Uterus (tissue), 4 donors: ENCODE results near the gene PER3. TPM values are rescaled to one million over a fixed set of nuclear protein-coding genes. Genes with fewer than 3 reads are reported as not detected.

ENCODE experiments used
- DNase-seq, 2 donors: peaks; one replicate each; pipeline ENCODE4 v3.0.0-alpha.2; 2019 to 2020
- H3K27ac ChIP-seq, 2 donors: fragments of 200-600 bp; sonication (generic); 1 replicate in 1 of 2; 2 replicates in 1 of 2; pipeline ENCODE4 v1.5.1; 2016 to 2018
- H3K27me3 ChIP-seq, 2 donors: fragments of 200-600 bp; sonication (generic); one replicate each; pipeline ENCODE4 v1.5.1; 2018 to 2019; ENCODE audit warnings: control low read depth in 1 of 2
- H3K36me3 ChIP-seq, 2 donors: fragments of 200-600 bp; sonication (generic); one replicate each; pipeline ENCODE4 v1.5.1; 2019; ENCODE audit warnings: control low read depth in 1 of 2
- H3K4me1 ChIP-seq, 2 donors: fragments of 200-600 bp; sonication (generic); one replicate each; pipeline ENCODE4 v1.5.1; 2018 to 2019; ENCODE audit warnings: control low read depth in 1 of 2
- H3K4me3 ChIP-seq, 2 donors: fragments of 200-600 bp; sonication (generic); 1 replicate in 1 of 2; 2 replicates in 1 of 2; pipeline ENCODE4 v1.5.1; 2018 to 2019; ENCODE audit warnings: mild to moderate bottlenecking in 1 of 2
- H3K9me3 ChIP-seq, 2 donors: fragments of 200-600 bp; sonication (generic); one replicate each; pipeline ENCODE4 v1.5.1; 2019; ENCODE audit warnings: control low read depth in 1 of 2
- POLR2A ChIP-seq, 2 donors: fragments of 450-650 bp; IDR thresholded peaks; one replicate each; pipeline ENCODE4 v1.6.1; 2016; ENCODE audit warnings: antibody characterized with exemption in 2 of 2, mild to moderate bottlenecking in 1 of 2, moderate library complexity in 1 of 2
- intact Hi-C: fragments of 100-400 bp; cut with DNase I; formaldehyde crosslinking; loops from one replicate; pipeline ENCODE4 v1.15.1; 2023; ENCODE audit warnings: low total_unique reads
- total RNA-seq, 4 donors: library from RNA; depleted of rRNA in 3 of 4; stranded (reverse); fragments of >200 nt in 3 of 4; gene quantifications; one replicate each; pipeline versions ENCODE4 v1.1.0 to v1.2.4, GENCODE V29; 2014 to 2023
- TF ChIP-seq, protein P1 (sequence below), 4 experiments: fragments of 200-600 bp in 2 of 4; fragments of 450-650 bp in 2 of 4; sonication (generic) in 2 of 4; IDR thresholded peaks; one replicate each; pipeline ENCODE4 v1.5.1; 2016 to 2019; ENCODE audit warnings: antibody characterized with exemption in 4 of 4, mild to moderate bottlenecking in 2 of 4, moderate library complexity in 1 of 4
- donor health status: DM: yes; HTN: yes; CAD: no.

Gene PER3
- total RNA-seq, 4 donors from 2014 or later = 6.9 to 69.0 (median 20.7) TPM

- Histone ChIP-seq H3K27me3 (no peaks in the 10 kb centered on the region), H3K4me1 (no peaks in the 10 kb centered on the region), H3K36me3 (no peaks in the 10 kb centered on the region), H3K27ac (no peak overlapping the region), H3K9me3 (no peaks in the 10 kb centered on the region), H3K4me3 (no peak overlapping the region)
- TF ChIP-seq POLR2A (IDR thresholded peaks at IDR 0.05) = no peak
- TF ChIP-seq, protein P1, sequence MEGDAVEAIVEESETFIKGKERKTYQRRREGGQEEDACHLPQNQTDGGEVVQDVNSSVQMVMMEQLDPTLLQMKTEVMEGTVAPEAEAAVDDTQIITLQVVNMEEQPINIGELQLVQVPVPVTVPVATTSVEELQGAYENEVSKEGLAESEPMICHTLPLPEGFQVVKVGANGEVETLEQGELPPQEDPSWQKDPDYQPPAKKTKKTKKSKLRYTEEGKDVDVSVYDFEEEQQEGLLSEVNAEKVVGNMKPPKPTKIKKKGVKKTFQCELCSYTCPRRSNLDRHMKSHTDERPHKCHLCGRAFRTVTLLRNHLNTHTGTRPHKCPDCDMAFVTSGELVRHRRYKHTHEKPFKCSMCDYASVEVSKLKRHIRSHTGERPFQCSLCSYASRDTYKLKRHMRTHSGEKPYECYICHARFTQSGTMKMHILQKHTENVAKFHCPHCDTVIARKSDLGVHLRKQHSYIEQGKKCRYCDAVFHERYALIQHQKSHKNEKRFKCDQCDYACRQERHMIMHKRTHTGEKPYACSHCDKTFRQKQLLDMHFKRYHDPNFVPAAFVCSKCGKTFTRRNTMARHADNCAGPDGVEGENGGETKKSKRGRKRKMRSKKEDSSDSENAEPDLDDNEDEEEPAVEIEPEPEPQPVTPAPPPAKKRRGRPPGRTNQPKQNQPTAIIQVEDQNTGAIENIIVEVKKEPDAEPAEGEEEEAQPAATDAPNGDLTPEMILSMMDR (IDR thresholded peaks at IDR 0.05) = no peak
- DNase-seq = no peak
- intact Hi-C loops = no loop called here
Observed at GRCh38 chr1:7859406-7859805, 75.3 kb downstream of the PER3 start.

DNA sequence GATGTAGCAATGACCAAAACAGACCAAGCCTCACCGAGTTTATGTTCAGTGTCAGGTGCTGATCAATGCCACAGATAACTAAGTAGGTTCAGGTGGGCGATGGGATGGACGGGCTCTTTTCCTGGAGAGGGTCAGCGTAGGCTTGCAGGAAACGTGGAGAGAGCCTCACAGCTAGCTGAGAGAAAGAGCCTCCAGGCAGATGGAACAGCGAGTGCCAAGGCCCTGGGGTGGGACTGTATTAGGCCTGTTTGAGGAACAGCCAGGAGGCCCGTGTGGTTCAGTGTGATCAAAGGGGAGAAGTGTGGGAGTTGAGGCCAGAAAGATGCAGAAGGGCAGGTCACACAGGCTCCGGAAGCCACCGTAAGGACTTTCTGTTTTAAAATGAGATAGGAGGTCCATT, 76.0 kb downstream of the PER3 start:
- Histone ChIP-seq H3K4me3 (no peak overlapping the region), H3K27me3 (no peaks in the 10 kb centered on the region), H3K9me3 (no peaks in the 10 kb centered on the region), H3K4me1 (no peaks in the 10 kb centered on the region), H3K27ac (no peak overlapping the region), H3K36me3 (no peaks in the 10 kb centered on the region)
- DNase-seq = no peak
- intact Hi-C loops = no loop called here
- TF ChIP-seq, protein P1 (IDR thresholded peaks at IDR 0.05) = no peak
- no peak for TF ChIP-seq POLR2A (IDR thresholded peaks at IDR 0.05)

GRCh38 chr1:7861452-7861851, 77.4 kb downstream of the PER3 start:
- no peak for TF ChIP-seq POLR2A (IDR thresholded peaks at IDR 0.05)
- TF ChIP-seq, protein P1 (IDR thresholded peaks at IDR 0.05) = no peak
- no peak for DNase-seq
- Histone ChIP-seq H3K9me3 (no peaks in the 10 kb centered on the region), H3K27me3 (no peaks in the 10 kb centered on the region), H3K36me3 (no peaks in the 10 kb centered on the region), H3K4me1 (no peaks in the 10 kb centered on the region), H3K27ac (no peak overlapping the region), H3K4me3 (no peak overlapping the region)
- intact Hi-C loops = no loop called here

DNA sequence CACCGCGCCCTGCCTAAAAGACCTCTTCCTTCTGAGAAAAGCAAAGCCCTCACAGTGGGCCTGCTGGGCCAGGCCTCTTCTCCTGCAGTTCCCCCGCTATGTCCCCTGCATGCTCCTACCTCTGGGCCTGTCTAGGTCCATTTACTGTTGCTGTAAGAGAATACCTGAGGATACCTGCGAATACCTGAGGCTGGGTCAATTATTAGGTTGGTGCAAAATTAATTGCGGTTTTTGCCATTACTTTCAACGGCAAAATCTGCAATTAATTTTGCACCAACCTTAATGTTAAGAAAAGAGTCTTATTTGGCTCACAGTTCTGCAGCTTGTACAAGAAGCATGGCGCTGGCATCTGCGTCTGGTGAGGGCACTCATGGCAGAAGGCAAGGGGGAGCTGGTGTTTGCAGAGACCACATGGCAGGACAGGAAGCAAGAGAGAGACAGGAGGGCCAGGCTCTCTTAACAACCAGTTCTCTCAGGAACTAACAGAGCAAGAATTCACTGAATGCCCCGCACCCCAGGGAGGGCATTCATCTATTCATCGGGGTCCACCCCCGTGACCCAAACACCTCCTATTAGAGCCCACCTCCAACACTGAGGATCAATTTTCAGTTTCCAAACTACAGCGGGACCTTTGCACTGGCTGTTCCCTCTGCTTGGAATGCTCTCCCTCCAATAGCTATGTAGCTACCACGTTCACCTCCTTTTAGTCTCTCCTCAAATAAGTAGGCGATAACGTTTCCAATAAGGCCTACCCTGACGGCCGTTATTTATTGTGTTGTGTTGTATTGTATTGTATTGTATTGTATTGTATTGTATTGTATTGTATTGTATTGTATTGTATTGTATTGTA, 78.3 kb downstream of the PER3 start:
- DNase-seq = no peak
- TF ChIP-seq, protein P1 (IDR thresholded peaks at IDR 0.05) = no peak
- TF ChIP-seq POLR2A (IDR thresholded peaks at IDR 0.05) = no peak
- intact Hi-C loops = no loop called here

DNA sequence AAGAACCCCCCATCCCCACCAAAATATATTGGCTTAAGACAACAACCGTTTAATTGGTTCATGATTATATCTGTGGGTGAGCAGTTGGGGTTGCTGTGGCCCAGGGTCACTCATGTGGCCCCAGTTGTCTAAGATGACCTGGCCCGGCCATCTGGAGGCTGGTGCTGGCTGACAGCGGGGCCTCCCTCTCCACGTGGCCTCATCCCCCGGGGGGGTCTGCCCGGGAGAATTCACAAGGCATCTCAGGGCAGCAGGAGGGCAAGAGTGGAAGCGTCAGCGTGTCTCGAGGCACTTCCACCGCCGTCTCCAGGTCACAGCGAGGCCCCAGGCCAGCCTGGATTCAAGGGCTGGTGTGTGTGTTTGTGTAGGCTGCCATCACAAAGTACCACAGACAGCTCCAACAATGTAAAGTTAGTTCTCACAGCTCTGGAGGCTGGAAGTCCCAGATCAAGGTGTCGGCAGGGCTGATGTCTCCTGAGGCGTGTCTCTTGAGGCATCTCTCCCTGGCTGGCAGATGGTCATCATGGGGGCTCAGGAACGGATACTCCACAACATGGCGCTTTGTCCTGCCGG, 79.8 kb downstream of the PER3 start:
- TF ChIP-seq, protein P1 (IDR thresholded peaks at IDR 0.05) = no peak
- no peak for TF ChIP-seq POLR2A (IDR thresholded peaks at IDR 0.05)
- no peak for DNase-seq
- H3K4me3 ChIP-seq = no peak overlapping the region
- H3K9me3 ChIP-seq = no peaks in the 10 kb centered on the region
- intact Hi-C loops = no loop called here
- H3K4me1 ChIP-seq = no peaks in the 10 kb centered on the region
- H3K27me3 ChIP-seq = no peaks in the 10 kb centered on the region
- H3K27ac ChIP-seq = no peak overlapping the region
- H3K36me3 ChIP-seq = no peaks in the 10 kb centered on the region

More for the DNA sequence above, 78.3 kb downstream of the PER3 start:
- H3K4me3 ChIP-seq = no peak overlapping the region
- no peaks in the 10 kb centered on the region for H3K27me3 ChIP-seq
- no peaks in the 10 kb centered on the region for H3K9me3 ChIP-seq
- no peaks in the 10 kb centered on the region for H3K36me3 ChIP-seq
- H3K27ac ChIP-seq = no peak overlapping the region
- no peaks in the 10 kb centered on the region for H3K4me1 ChIP-seq
